HUES48 (cell line): ENCODE measurements around the gene ARMCX2.
A peak's percentile ranks its signal among the peaks of the same experiment; 100 is the strongest.

Source experiments
- H3K27ac ChIP-seq: one replicate; pipeline ENCODE4 v1.7.0; 2013; ENCODE audit warnings: low read depth, low read length, inconsistent platforms
- H3K27me3 ChIP-seq: 2 replicates; pipeline ENCODE4 v1.6.1; 2013; ENCODE audit warnings: mild to moderate bottlenecking, low read length; ENCODE audit not compliant: control insufficient read depth, insufficient read depth
- H3K36me3 ChIP-seq: 2 replicates; pipeline ENCODE4 v1.6.1; 2013; ENCODE audit warnings: low read length; ENCODE audit not compliant: control insufficient read depth, insufficient read depth
- H3K4me1 ChIP-seq: 2 replicates; pipeline ENCODE4 v1.6.1; 2013; ENCODE audit warnings: mild to moderate bottlenecking, low read length; ENCODE audit not compliant: control insufficient read depth, insufficient read depth
- H3K4me3 ChIP-seq: 2 replicates; pipeline ENCODE4 v1.5.1; 2013; ENCODE audit warnings: mild to moderate bottlenecking, low read depth, low read length
- H3K9ac ChIP-seq: 2 replicates; pipeline ENCODE4 v1.6.1; 2013; ENCODE audit warnings: mild to moderate bottlenecking, low read depth, low read length, moderate library complexity
- H3K9me3 ChIP-seq: 2 replicates; pipeline ENCODE4 v1.6.1; 2013; ENCODE audit warnings: low read length; ENCODE audit not compliant: control insufficient read depth, insufficient read depth

Gene ARMCX2

GRCh38 chrX:101659601-101660063 lies at the start of gene ARMCX2:
TSS of gene ARMCX2 (minus strand) at chrX:101659850. CDS start at chrX:101657588, 2,262 bp downstream.
- peak within 1 kb of the TSS; percentile 71 for H3K27ac ChIP-seq
- H3K4me1 ChIP-seq: peaks cover 5% of the 10 kb centered on the region; the same call in 1 of the 2 replicates
- H3K9me3 ChIP-seq: no peaks in the 10 kb centered on the region
- H3K27me3 ChIP-seq: peaks cover 2% of the 10 kb centered on the region
- H3K9ac ChIP-seq: peak within 1 kb of the TSS; percentile 61
- peak within 1 kb of the TSS; percentile 83 for H3K4me3 ChIP-seq
- H3K36me3 ChIP-seq: peaks cover 26% of the 10 kb centered on the region

- Histone ChIP-seq H3K9ac (no peak overlapping the region), H3K27me3 (no peaks in the 10 kb centered on the region), H3K4me1 (no peaks in the 10 kb centered on the region), H3K4me3 (no peak overlapping the region), H3K27ac (no peak overlapping the region), H3K9me3 (no peaks in the 10 kb centered on the region), H3K36me3 (no peaks in the 10 kb centered on the region)
These were observed 49.7 kb upstream of the ARMCX2 start for GRCh38 chrX:101709384-101709783.

- Histone ChIP-seq H3K9ac (no peak overlapping the region), H3K27me3 (no peaks in the 10 kb centered on the region), H3K36me3 (no peaks in the 10 kb centered on the region), H3K9me3 (no peaks in the 10 kb centered on the region), H3K4me3 (no peak overlapping the region), H3K4me1 (no peaks in the 10 kb centered on the region), H3K27ac (no peak overlapping the region)
These were observed 48.5 kb upstream of the ARMCX2 start for GRCh38 chrX:101708163-101708562.

- Histone ChIP-seq H3K36me3 (no peaks in the 10 kb centered on the region), H3K27me3 (peaks cover 3% of the 10 kb centered on the region; the same call in 1 of the 2 replicates), H3K27ac (no peak overlapping the region), H3K9ac (no peak overlapping the region), H3K9me3 (no peaks in the 10 kb centered on the region), H3K4me3 (no peak overlapping the region), H3K4me1 (peaks cover 6% of the 10 kb centered on the region)
These were observed 33.8 kb upstream of the ARMCX2 start for GRCh38 chrX:101693476-101693875.

- Histone ChIP-seq H3K9ac (no peak overlapping the region), H3K4me1 (peaks cover 14% of the 10 kb centered on the region), H3K27ac (no peak overlapping the region), H3K36me3 (no peaks in the 10 kb centered on the region), H3K4me3 (no peak overlapping the region), H3K9me3 (no peaks in the 10 kb centered on the region), H3K27me3 (peaks cover 3% of the 10 kb centered on the region; the same call in 1 of the 2 replicates)
These were observed 32.2 kb upstream of the ARMCX2 start for GRCh38 chrX:101691835-101692234.

- H3K9me3 ChIP-seq: no peaks in the 10 kb centered on the region
- peaks cover 39% of the 10 kb centered on the region for H3K4me1 ChIP-seq
- H3K9ac ChIP-seq: no peak overlapping the region
- no peak overlapping the region for H3K4me3 ChIP-seq
- H3K36me3 ChIP-seq: no peaks in the 10 kb centered on the region
- no peaks in the 10 kb centered on the region for H3K27me3 ChIP-seq
- peak overlapping the region; percentile 59 for H3K27ac ChIP-seq
These were observed 26.9 kb upstream of the ARMCX2 start for GRCh38 chrX:101686574-101686973.

- Histone ChIP-seq H3K9me3 (no peaks in the 10 kb centered on the region), H3K4me3 (no peak overlapping the region), H3K9ac (no peak overlapping the region), H3K27ac (peak overlapping the region; percentile 59), H3K4me1 (peaks cover 39% of the 10 kb centered on the region), H3K27me3 (no peaks in the 10 kb centered on the region), H3K36me3 (no peaks in the 10 kb centered on the region)
These were observed 26.3 kb upstream of the ARMCX2 start for GRCh38 chrX:101685923-101686322.

- H3K27me3 ChIP-seq: no peaks in the 10 kb centered on the region
- H3K9ac ChIP-seq: no peak overlapping the region
- no peaks in the 10 kb centered on the region for H3K9me3 ChIP-seq
- H3K4me1 ChIP-seq: peaks cover 32% of the 10 kb centered on the region
- H3K4me3 ChIP-seq: no peak overlapping the region
- H3K36me3 ChIP-seq: no peaks in the 10 kb centered on the region
- peak overlapping the region; percentile 72 for H3K27ac ChIP-seq
These were observed 23.1 kb upstream of the ARMCX2 start for GRCh38 chrX:101682723-101683122.

- Histone ChIP-seq H3K36me3 (no peaks in the 10 kb centered on the region), H3K27ac (no peak overlapping the region), H3K4me3 (no peak overlapping the region), H3K4me1 (peaks cover 13% of the 10 kb centered on the region), H3K9ac (no peak overlapping the region), H3K9me3 (no peaks in the 10 kb centered on the region), H3K27me3 (no peaks in the 10 kb centered on the region)
These were observed 17.4 kb upstream of the ARMCX2 start for GRCh38 chrX:101677028-101677427.

GRCh38 chrX:101676571-101676970 lies 16.9 kb upstream of the ARMCX2 start:
- no peaks in the 10 kb centered on the region for H3K36me3 ChIP-seq
- H3K4me3 ChIP-seq: no peak overlapping the region
- H3K9me3 ChIP-seq: no peaks in the 10 kb centered on the region
- no peak overlapping the region for H3K27ac ChIP-seq
- H3K9ac ChIP-seq: no peak overlapping the region
- H3K27me3 ChIP-seq: no peaks in the 10 kb centered on the region
- peaks cover 13% of the 10 kb centered on the region for H3K4me1 ChIP-seq

GRCh38 chrX:101668143-101668542 lies 8.5 kb upstream of the ARMCX2 start:
- H3K27ac ChIP-seq: no peak overlapping the region
- no peak overlapping the region for H3K4me3 ChIP-seq
- H3K9me3 ChIP-seq: no peaks in the 10 kb centered on the region
- H3K9ac ChIP-seq: no peak overlapping the region
- no peaks in the 10 kb centered on the region for H3K27me3 ChIP-seq
- no peaks in the 10 kb centered on the region for H3K36me3 ChIP-seq
- H3K4me1 ChIP-seq: peaks cover 7% of the 10 kb centered on the region; the same call in 1 of the 2 replicates
